Mammary epithelial cell (primary cell): ENCODE results near the gene MRPS23.

Experiments used
- EZH2 ChIP-seq: IDR thresholded peaks from 2 replicates; pipeline ENCODE4 v1.6.1; 2012; ENCODE audit warnings: low read length, inconsistent platforms, borderline replicate concordance
- TF ChIP-seq, protein P1 (sequence below), 2 donors: IDR thresholded peaks in 1 of 2; conservative IDR thresholded peaks in 1 of 2; 2 replicates each; pipeline ENCODE4 v1.5.1; 2011 to 2012; ENCODE audit warnings: inconsistent platforms in 2 of 2, low read length in 2 of 2, mild to moderate bottlenecking in 2 of 2, control low read depth in 1 of 2, low read depth in 1 of 2; ENCODE audit not compliant: insufficient read depth in 1 of 2; ENCODE audit errors: extremely low read depth in 1 of 2

DNA sequence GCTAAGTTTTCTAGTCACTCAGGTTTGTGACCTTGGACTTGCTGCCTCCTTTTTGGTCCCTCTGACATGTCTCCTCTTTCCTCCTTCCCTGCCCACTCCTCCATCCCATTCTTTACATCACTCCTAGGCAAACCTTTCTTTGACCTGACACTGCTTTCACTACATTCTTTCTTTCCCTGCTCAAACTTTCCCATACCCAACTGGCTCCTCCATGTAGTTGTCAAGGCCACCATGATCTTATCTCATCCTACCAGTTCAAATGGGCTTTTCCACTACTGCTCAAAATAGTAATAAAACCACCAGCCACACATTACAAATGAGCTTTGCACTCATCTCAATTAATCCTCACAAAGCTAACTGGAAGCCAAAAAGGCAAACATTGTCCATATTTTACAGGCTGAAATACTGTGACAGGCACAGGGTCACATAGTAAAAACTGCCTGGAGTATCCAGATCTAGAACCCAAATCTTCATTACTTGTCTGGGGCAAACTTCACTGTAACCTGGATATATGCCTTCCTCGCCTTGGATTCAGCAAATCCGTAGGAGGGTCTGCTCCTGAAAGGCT lies 14.4 kb downstream of the MRPS23 start:
- TF ChIP-seq, protein P1, sequence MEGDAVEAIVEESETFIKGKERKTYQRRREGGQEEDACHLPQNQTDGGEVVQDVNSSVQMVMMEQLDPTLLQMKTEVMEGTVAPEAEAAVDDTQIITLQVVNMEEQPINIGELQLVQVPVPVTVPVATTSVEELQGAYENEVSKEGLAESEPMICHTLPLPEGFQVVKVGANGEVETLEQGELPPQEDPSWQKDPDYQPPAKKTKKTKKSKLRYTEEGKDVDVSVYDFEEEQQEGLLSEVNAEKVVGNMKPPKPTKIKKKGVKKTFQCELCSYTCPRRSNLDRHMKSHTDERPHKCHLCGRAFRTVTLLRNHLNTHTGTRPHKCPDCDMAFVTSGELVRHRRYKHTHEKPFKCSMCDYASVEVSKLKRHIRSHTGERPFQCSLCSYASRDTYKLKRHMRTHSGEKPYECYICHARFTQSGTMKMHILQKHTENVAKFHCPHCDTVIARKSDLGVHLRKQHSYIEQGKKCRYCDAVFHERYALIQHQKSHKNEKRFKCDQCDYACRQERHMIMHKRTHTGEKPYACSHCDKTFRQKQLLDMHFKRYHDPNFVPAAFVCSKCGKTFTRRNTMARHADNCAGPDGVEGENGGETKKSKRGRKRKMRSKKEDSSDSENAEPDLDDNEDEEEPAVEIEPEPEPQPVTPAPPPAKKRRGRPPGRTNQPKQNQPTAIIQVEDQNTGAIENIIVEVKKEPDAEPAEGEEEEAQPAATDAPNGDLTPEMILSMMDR (conservative IDR thresholded peaks at IDR 0.05 in 1 of 2, IDR thresholded peaks at IDR 0.05 in 1 of 2; ENCODE audit: extremely low read depth in 1 of 2, insufficient read depth in 1 of 2, low read depth in 1 of 2, low read length in 2 of 2): no peak
- TF ChIP-seq EZH2: no peak
